Non-pigmented ciliary epithelial cell (primary cell): Measurements from ENCODE around the gene GAS5.
"Not testable (repeated sequence)": the region's sequence is repeated elsewhere in the genome, so short reads cannot be mapped to it uniquely, and the experiment has no call there.

Experiments
- DNase-seq: peaks from one replicate; pipeline ENCODE4 v3.0.0-alpha.2; 2010; ENCODE audit warnings: low read depth

The GAS5 gene

GRCh38 chr1:173869021-173869359, 1.2 kb upstream of the GAS5 start:
- DNase-seq, result no peak

- no peak for DNase-seq
Observed at GRCh38 chr1:173868266-173869020, 654 bp upstream of the GAS5 start, which contains the start of gene ZBTB37. TSS of gene ZBTB37 (plus strand) at chr1:173868380. CDS start at chr1:173870226, 1,846 bp downstream.

GRCh38 chr1:173867141-173867752, 542 bp downstream of the GAS5 start:
- no peak for DNase-seq

DNA sequence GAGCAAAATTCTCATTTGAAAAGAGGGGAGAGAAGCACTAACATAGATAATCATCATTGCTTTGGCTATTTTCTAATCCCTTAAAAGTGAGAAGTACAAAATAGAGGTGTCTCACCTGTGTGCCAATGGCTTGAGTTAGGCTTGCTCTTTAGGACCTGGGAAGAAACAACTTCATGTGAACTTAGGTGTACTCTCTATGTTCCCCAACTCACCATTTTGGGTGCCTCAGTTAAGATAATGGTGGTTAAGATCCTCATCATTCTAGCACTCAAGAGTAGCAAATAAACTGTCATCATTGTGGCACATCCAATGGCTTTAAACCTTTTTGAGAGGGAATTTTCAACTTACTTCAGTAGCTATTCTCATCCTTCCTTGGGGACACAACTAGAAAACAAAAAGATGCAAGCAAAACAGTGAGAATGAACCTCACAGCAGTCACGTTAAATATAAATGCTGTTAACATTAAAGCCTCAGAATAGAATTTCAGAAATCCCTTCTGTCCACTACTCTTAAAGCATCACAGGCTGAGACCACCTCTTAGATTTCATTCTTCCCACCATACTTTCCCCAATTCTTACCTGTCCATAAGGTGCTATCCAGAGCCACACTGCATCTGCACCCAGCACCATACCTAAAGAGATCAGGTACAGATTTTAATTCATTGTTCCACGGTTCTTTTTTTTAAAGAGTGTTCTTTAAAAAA, 1.2 kb downstream of the GAS5 start:
- DNase-seq, result no peak

- DNase-seq, result no peak
Observed at GRCh38 chr1:173865468-173866164, 2.2 kb downstream of the GAS5 start.

- no peak for DNase-seq
Observed at GRCh38 chr1:173864179-173864867, 3.5 kb downstream of the GAS5 start.

DNA sequence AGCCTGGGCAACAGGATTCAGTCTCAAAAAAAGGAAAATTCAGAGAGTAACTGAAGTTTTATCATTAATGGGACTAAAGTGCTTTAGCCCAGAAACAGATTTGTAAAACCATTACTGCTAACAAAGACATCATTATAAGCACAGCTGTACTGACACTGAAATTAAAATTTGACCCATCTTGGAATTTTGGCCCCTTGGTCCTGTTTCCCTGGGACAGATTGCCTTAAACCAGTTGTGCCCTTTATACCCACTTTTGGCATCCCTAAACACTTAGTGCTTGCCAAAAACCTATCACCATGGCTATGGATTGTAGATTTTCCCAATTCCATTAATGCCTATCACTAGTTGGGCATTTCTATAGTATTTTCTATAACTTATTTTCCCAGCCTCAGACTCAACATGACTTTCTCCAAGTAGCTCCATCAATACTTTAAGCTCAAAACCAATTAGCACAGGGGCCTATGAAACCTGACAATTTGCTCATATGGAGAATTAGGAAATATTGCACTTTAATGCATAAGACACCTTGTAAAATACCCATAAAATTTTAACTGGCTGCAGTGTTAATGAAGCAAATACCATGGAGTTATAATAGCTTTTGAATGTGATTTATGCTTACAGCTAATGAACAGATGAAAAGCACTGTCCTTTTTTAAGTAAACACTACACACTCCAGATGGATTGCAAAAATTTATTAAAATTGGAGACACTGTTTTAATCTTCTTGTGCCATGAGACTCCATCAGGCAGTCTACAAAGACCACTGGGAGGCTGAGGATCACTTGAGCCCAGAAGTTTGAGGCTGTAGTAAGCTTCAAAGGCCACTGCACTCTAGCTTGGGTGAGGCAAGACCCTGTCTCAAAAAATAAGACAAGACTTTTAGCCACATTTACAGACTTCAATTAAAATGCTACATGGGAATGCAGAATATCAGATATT, 4.3 kb downstream of the GAS5 start:
- no peak for DNase-seq

DNA sequence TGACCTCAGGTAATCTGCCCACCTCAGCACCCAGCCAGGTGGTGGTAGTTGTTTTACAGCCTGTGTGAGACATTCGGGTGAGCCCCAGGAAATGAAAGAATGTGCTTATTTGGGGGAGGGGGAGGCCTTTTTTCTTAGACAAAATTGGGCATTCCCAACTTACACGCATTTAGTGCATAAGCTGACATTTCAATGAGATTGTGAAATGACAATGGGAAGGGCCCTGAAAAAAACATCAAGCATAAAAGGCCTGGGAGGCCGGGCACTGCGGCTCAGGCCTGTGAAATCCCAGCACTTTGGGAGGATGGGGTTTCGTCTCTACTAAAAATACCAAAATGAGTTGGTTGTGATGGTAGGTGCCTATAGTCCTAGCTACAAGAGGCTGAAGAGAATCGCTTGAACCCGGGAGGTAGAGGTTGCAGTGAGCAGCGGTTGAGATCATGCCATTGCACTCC, 5.0 kb downstream of the GAS5 start:
- no peak for DNase-seq

DNA sequence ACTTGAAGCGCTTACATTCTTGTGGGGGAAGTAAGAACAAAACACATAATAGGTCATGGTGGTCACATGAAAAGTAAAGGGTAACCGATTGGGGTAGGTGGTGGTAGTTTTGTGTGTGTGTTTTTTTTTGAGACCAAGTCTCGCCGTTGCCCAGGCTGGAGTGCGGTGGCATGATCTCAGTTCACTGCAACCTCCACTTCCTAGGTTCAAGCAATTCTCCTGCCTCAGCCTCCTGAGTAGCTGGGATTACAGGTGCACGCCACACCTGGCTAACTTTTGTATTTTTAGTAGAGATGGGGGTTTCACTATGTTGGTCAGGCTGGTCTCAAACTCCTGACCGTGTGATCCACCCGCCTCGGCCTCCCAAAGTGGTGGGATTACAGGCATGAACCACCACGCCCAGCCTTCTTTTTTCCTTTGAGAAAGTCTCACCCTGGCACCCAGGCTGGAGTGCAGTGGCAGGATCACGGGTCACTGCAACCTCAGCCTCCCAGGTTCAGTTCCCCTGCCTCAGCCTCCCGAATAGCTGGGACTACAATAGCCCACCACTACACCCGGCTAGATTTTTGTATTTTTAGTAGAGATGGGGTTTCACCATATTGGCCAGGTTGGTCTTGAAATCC, 5.5 kb downstream of the GAS5 start:
- DNase-seq, result not testable (repeated sequence)

- DNase-seq, result no peak
Observed at GRCh38 chr1:173861731-173862145, 6.1 kb downstream of the GAS5 start.

DNA sequence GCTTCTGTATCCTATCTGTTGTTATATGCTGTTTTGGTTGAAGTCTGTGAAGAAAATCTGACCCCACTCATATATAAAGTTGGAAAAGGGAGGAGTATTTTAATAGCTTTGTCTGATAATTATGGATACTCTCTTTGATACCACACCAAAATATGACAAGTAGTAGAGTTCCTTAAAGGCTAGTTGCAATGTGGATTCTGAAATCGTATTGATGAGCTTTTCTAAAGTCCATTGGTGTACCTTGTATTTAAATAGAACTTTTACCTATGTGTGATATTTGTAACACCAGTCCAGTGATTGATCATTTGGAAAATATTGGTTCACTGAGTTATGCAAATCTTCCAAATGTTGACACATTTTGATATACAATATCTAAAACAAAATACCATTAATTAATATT, 7.7 kb downstream of the GAS5 start:
- DNase-seq, result no peak

- not testable (repeated sequence) for DNase-seq
Observed at GRCh38 chr1:173859547-173859946, 8.2 kb downstream of the GAS5 start.

DNA sequence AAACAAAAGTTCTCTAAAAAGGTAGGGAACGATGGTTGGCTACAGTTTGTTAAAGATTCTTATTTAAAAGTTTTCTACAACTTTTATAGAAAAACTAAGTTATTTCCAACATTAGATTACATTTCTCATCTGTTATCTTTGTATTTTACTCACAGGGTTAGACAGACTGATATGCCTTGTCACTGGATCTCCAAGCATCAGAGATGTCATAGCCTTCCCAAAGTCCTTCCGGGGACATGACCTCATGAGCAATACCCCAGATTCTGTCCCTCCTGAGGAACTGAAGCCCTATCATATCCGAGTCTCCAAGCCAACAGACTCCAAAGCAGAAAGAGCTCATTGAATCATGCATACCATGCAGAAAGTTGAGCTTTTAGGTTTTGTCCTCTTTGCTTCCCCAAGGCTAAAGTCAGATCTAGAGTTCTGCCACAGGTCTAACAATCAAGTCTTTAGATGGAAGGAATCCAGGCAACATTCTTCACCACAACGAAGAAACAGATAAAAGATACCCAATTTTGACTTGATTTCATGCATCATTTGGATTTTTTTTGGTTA, 10.3 kb downstream of the GAS5 start:
- DNase-seq, result no peak

- no peak for DNase-seq
Observed at GRCh38 chr1:173856903-173857302, 10.9 kb downstream of the GAS5 start.

- no peak for DNase-seq
Observed at GRCh38 chr1:173856014-173856413, 11.8 kb downstream of the GAS5 start.

- DNase-seq, result peak; percentile 32
Observed at GRCh38 chr1:173853074-173853473, 14.7 kb downstream of the GAS5 start.

GRCh38 chr1:173852105-173852504, 15.7 kb downstream of the GAS5 start:
- DNase-seq, result no peak

- no peak for DNase-seq
Observed at GRCh38 chr1:173832748-173833147, 35.0 kb downstream of the GAS5 start.

DNA sequence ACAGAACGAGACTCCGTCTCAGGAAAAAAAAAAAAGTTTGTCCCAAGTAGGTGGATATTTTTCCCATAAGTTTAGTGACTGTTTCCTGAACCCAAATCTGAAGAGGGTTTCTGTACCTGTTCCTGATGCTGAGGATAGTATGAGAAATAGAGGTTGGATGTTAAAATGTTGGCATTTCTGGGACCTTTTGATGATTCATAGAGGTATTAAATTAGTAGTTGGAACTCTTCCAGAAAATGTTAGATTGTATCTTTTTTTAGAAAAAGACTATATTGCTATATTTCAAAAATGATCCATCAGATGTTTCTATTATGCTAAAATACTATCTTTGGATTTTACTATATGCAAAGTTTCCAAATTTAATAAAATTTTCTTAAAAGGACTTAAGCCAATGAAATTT, 40.2 kb downstream of the GAS5 start:
- DNase-seq, result no peak
